ENCODE data around the gene CACNA2D4. TPM values are rescaled to one million over a fixed set of nuclear protein-coding genes. Genes with fewer than 3 reads are reported as not detected.
A peak's percentile ranks its signal among the peaks of the same experiment; 100 is the strongest.

The CACNA2D4 gene
- total RNA-seq, 1 donor from 2014 or later = 7.0 TPM

DNA sequence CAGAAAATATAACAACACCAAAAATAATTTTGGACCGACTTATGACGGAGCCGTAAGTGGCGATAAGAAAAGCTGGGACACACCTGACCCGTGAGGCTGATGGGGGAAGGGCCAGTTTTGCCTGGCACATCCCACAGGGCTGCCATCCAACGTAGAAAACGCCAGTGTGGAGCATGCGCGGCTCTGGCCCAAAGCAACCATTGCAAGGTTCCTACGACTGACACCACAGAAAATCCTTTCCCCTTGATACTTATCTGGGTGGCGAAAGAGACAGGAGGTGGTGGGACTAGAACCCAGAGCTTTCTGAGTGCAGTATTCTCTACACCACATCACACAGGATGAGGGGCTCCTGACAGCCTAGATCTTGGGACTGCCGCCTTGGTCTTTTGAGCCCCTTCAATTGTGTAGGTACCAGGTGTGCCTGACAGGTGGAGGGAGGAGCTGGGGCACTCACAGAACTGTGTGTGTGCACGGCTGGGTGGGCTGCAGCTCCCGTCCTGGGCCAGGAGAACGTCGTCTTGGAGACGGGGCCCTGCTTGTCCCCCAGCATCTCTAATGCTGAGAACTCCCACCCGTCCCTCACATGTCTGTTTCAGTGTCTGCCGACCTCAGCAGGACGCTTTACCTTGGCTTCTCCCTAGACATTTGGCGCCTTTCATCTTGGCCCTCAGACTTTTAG lies 17.4 kb upstream of the CACNA2D4 start:
- Histone ChIP-seq H3K4me3 (no peak overlapping the region), H3K9me3 (no peaks in the 10 kb centered on the region), H3K36me3 (peaks cover 20% of the 10 kb centered on the region), H3K27me3 (ENCODE audit: low read depth) (peaks cover 7% of the 10 kb centered on the region), H3K4me1 (peaks cover 11% of the 10 kb centered on the region), H3K27ac (no peak overlapping the region)
- TF ChIP-seq, protein P1, sequence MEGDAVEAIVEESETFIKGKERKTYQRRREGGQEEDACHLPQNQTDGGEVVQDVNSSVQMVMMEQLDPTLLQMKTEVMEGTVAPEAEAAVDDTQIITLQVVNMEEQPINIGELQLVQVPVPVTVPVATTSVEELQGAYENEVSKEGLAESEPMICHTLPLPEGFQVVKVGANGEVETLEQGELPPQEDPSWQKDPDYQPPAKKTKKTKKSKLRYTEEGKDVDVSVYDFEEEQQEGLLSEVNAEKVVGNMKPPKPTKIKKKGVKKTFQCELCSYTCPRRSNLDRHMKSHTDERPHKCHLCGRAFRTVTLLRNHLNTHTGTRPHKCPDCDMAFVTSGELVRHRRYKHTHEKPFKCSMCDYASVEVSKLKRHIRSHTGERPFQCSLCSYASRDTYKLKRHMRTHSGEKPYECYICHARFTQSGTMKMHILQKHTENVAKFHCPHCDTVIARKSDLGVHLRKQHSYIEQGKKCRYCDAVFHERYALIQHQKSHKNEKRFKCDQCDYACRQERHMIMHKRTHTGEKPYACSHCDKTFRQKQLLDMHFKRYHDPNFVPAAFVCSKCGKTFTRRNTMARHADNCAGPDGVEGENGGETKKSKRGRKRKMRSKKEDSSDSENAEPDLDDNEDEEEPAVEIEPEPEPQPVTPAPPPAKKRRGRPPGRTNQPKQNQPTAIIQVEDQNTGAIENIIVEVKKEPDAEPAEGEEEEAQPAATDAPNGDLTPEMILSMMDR (IDR thresholded peaks at IDR 0.05) = no peak
- no peak for DNase-seq
- ATAC-seq = peak in 1 of 2 donors; percentile 25
- intact Hi-C loops (cut with DNase I) = loop anchor here (10.0 kb wide), 1 partner anchor 141 kb away; no protein-coding TSS in a partner anchor

DNA sequence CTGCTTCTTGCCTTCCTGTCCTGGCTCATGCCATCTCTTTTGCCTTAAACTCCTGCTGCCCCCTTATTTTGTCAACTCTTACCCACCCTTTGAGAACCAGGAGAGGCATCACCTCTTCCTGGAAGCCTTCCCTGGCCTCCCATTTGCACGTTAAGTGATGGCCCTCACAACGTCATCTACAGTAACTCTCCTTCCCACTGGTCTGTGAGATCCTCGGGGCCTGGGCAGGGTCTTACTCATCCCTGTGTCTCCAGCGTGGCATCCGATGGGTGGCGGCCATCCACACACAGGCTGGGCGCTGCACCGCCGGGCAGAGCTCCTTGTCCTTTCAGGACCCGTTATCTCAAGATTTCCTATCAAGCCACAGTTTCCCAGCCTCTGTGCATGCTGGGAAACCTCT lies 16.8 kb upstream of the CACNA2D4 start:
- H3K4me1 ChIP-seq = peaks cover 10% of the 10 kb centered on the region
- no peak for ATAC-seq
- intact Hi-C loops (cut with DNase I) = loop anchor here (10.0 kb wide), 1 partner anchor 140 kb away; no protein-coding TSS in a partner anchor
- no peak overlapping the region for H3K27ac ChIP-seq
- peaks cover 14% of the 10 kb centered on the region for H3K36me3 ChIP-seq
- peaks cover 9% of the 10 kb centered on the region for H3K27me3 ChIP-seq (ENCODE audit: low read depth)
- DNase-seq = no peak
- TF ChIP-seq, protein P1 (IDR thresholded peaks at IDR 0.05) = no peak
- no peak overlapping the region for H3K4me3 ChIP-seq
- H3K9me3 ChIP-seq = no peaks in the 10 kb centered on the region

DNA sequence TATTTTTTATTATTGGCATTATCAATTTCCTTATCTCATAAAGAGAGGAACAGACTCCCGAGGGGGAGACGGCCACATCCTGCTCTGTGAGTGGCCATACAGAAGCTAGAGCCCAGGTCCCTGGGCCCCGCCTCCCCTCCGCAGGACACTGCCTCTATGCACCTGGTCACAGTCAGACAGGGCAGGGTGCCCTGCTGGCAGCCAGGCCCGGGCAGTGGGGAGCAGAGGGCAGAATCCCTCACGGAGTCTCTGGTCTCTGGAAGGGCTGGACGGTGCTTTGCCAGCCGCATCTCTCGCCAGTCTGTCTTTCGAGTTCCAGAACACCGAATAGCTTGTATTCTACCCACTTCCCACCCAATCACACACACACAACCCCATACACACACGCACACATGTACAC lies 16.4 kb upstream of the CACNA2D4 start:
- DNase-seq (no peak), ATAC-seq (no peak)
- H3K4me1 ChIP-seq = peaks cover 6% of the 10 kb centered on the region
- no peak overlapping the region for H3K4me3 ChIP-seq
- H3K36me3 ChIP-seq = peaks cover 13% of the 10 kb centered on the region
- H3K9me3 ChIP-seq = no peaks in the 10 kb centered on the region
- intact Hi-C loops (cut with DNase I) = loop anchor here (10.0 kb wide), 1 partner anchor 140 kb away; no protein-coding TSS in a partner anchor
- TF ChIP-seq, protein P1 (IDR thresholded peaks at IDR 0.05) = no peak
- no peak overlapping the region for H3K27ac ChIP-seq
- peaks cover 9% of the 10 kb centered on the region for H3K27me3 ChIP-seq (ENCODE audit: low read depth)

DNA sequence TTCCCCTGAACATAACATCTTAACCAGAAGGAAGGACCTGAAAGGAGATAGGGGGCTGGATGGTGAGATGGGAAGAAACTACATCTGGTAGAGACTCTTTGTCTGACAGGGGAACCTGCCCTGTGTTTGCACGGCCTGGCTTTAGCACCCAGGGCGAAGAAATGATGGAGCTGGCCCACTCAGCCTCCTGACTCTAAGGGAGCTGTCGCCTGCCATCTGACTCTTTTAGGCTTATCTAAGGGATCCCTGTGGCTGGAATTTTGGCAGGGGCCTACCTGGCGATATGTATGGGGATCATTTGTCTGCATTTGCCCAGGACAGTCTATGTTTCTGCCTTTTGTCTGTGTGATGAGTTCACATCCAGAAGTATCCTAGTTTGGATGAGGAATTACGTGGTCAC lies 15.6 kb upstream of the CACNA2D4 start:
- intact Hi-C loops (cut with DNase I) = loop anchor here (10.0 kb wide), 1 partner anchor 139 kb away; no protein-coding TSS in a partner anchor
- Histone ChIP-seq H3K27me3 (ENCODE audit: low read depth) (peaks cover 9% of the 10 kb centered on the region), H3K4me1 (no peaks in the 10 kb centered on the region), H3K36me3 (peaks cover 13% of the 10 kb centered on the region), H3K9me3 (no peaks in the 10 kb centered on the region), H3K4me3 (no peak overlapping the region), H3K27ac (no peak overlapping the region)
- no peak for ATAC-seq
- TF ChIP-seq, protein P1 (IDR thresholded peaks at IDR 0.05) = no peak
- no peak for DNase-seq

DNA sequence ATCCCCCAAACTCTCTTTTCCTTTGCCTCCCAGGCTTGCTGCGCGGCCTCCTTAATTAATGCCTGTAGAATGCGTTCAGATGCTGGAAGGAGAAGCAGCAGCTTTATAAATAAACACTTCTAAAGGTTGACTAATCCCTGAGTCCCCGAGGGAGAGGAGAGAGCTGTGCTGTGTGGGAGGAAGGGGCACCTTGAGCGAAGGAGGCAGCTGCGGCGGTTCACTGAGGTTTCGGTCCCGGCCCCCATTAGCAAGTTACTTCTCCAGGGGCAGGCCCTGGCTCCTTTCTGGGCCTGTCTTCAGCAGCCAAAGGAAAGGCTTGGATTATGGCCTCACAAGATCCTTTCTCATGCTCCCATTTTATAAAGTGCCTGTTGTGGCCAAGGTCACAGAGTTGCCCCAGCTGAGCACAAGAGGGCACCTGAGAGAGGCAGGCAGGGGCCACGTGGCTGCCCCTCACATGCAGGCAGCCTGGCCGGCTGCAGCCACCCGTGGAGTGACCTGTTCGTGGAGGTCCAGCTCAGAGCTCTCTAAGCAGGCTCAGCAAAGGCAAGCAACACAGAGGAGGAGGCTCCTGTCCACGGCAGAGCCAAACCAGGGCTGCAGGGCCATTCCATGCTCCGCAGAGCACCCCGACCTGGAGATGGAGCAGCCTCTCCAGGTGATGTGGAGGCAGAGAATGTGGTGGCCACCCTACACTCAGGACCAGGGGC lies 15.0 kb upstream of the CACNA2D4 start:
- Histone ChIP-seq H3K27ac (no peak overlapping the region), H3K27me3 (ENCODE audit: low read depth) (peaks cover 9% of the 10 kb centered on the region), H3K4me3 (no peak overlapping the region), H3K36me3 (peaks cover 7% of the 10 kb centered on the region), H3K9me3 (no peaks in the 10 kb centered on the region), H3K4me1 (no peaks in the 10 kb centered on the region)
- TF ChIP-seq, protein P1 (IDR thresholded peaks at IDR 0.05) = no peak
- intact Hi-C loops (cut with DNase I) = loop anchor here (10.0 kb wide), 1 partner anchor 139 kb away; no protein-coding TSS in a partner anchor
- DNase-seq (no peak), ATAC-seq (no peak)
